GM19025 (cell line): ENCODE results near the gene UGT1A5.

Source experiments
- ATAC-seq: cut with Tn5 transposase; IDR thresholded peaks from one replicate; pipeline ENCODE4 v1.9.1; 2021; ENCODE audit warnings: mild to moderate bottlenecking, low read depth, moderate library complexity; ENCODE audit not compliant: unreplicated experiment

The UGT1A5 gene

GRCh38 chr2:233803994-233804393 lies 91.3 kb downstream of the UGT1A5 start:
- ATAC-seq = no peak

GRCh38 chr2:233807215-233807865 lies 94.6 kb downstream of the UGT1A5 start:
- no peak for ATAC-seq

GRCh38 chr2:233807966-233808935 lies 95.5 kb downstream of the UGT1A5 start:
- no peak for ATAC-seq

GRCh38 chr2:233810385-233810784 lies 97.7 kb downstream of the UGT1A5 start:
- ATAC-seq = no peak

DNA sequence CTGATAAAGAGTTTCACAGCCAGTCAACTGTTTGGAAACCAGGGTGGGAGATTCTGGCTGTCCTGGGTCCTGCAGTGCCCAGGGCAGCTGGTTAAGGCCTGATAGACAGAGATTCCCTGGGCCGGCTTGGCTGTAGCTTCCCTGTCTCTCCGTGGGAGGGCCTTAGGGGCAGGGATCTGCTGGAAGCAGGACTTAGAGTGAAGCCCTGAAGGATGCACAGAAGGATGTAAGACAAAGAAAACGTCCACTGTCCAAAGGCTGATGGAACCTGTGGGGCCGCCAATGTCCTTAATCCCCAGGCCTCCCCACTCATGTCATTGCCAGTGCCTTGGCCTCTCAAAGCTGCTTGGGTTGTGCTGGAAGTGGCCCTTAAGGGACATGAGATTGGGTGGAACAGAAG lies 98.4 kb downstream of the UGT1A5 start:
- no peak for ATAC-seq

GRCh38 chr2:233811732-233812131 lies 99.0 kb downstream of the UGT1A5 start:
- ATAC-seq = no peak

DNA sequence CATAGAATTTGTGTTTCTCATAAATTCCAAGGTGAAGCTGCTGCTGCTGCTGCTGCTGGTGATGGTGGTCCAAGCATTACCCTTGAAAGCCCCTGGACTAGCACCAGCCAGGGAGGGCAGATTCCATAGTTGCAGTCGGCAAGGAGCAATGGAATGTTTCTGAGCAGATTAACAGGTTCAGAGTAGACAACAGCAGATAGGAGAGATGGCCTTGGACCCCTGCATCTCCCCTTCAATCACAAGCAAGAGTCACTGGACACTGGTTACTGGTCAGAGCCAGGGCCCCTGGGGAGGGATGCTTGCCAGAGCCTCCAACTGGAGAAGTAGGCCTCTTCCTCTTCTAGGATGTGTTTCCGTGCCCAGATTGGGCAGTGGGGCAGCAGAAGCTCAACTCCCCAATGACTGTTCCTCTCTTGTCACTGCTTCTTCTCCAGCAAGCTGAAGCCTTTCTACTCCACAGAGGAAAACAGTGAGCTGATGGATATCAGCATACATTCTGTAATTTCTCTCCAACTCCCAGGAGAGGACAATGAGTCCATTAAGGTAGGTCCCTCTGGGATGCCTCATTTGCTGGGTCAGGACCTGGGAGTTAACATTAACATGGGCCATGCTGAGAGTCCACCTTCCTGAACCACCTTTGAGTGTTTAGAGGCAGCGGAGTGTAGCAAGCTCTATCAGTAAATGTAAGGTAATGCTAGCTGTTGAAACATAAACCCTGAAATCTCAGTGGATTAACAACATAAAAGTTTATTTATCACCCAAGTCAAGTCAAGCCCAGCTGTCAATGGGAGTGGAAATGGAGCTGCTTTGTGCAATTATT lies 100.7 kb downstream of the UGT1A5 start:
- ATAC-seq = no peak

GRCh38 chr2:233814056-233814835 lies 101.5 kb downstream of the UGT1A5 start:
- no peak for ATAC-seq

GRCh38 chr2:233815861-233816260 lies 103.2 kb downstream of the UGT1A5 start:
- ATAC-seq = no peak

- ATAC-seq = no peak
These were observed 103.6 kb downstream of the UGT1A5 start for GRCh38 chr2:233816334-233816733.

GRCh38 chr2:233816771-233817170 lies 104.1 kb downstream of the UGT1A5 start:
- ATAC-seq = no peak

DNA sequence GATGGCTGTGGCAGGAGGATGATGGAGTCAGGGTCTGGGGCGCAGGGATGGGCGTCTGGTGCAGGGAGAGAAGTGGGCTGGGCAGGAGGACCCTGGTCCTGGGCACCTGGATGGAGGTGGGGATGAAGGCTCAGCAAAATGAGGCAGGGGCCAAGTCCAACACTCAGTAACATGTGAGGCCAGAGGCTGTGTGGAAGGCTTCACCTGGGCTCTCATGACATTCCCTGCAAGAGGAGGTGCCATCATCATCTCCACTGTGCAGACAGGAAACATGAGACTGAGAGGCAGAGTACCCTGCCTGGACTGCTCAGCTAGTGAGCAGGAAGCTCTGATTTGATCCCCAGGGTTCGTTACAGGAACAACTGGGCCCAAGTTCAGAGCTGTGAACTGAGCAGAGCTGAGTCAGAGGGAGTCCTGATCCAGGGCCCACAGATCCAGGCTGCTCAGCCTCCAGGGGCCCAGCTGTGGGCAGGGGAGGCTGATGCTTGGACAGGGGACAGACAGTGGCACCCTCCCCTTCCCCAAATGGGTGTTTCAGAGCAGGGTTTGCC lies 104.7 kb downstream of the UGT1A5 start:
- no peak for ATAC-seq

- ATAC-seq = no peak
These were observed 105.4 kb downstream of the UGT1A5 start for GRCh38 chr2:233817995-233818638.

GRCh38 chr2:233818639-233819621 lies 106.2 kb downstream of the UGT1A5 start:
- ATAC-seq = no peak

DNA sequence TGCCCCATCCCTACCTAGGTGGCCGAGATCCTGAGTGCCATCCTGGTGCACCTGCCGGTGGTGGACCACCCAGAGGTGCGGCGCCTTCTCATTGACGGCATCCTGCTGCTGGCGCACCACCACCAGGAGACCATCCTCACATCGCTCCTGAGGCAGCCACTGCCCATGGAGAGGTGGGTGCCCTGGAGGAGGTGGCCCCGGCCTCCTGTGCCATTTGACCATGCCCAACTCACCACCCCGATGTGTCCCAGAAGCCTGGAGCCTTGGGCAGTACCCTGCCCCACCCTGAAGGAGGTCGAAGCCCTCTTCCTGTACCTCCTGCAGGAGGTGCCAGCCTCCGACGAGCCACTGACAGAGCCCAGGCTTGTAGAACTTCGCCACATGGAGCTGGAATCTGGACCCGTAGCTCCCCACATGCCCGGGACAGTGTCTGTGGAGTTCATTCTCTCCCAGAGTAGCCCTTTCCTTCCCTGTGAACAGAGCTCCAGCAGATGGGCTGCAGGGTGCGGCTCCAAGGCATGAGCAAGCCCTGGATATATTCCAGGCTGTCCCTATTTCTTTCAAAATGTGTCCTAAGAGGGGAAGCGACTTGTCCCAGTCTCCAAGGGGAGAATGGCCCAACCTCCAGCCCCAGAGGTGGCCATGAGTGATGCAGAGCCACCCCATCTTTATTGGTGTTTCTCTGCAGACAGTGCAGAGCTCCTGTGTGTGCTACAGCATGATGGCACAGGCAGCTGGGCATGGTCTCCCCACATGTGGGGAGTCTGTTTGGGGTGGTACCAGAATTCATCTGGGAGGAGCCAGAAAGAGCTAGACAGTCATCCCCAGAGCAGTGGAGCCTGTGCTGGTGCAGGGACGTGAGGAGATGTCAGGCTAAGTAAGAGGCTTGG lies 107.4 kb downstream of the UGT1A5 start:
- no peak for ATAC-seq

GRCh38 chr2:233820774-233821105 lies 108.0 kb downstream of the UGT1A5 start:
- no peak for ATAC-seq

- ATAC-seq = no peak
These were observed 108.5 kb downstream of the UGT1A5 start for GRCh38 chr2:233821196-233821595.
